Stromal cell of bone marrow (primary cell): ENCODE results near the gene EYS.

Experiments used
- DNase-seq: peaks from one replicate; pipeline ENCODE4 v3.0.0-alpha.2; 2012; ENCODE audit warnings: low read depth

The EYS gene

GRCh38 chr6:64949257-64949656 lies 757.8 kb downstream of the EYS start:
- DNase-seq: no peak

GRCh38 chr6:64948261-64948660 lies 758.8 kb downstream of the EYS start:
- no peak for DNase-seq

- DNase-seq: no peak
These were observed 761.6 kb downstream of the EYS start for GRCh38 chr6:64945450-64945849.

GRCh38 chr6:64932486-64932885 lies 774.5 kb downstream of the EYS start:
- no peak for DNase-seq

GRCh38 chr6:64930681-64931080 lies 776.3 kb downstream of the EYS start:
- no peak for DNase-seq

- DNase-seq: no peak
These were observed 781.0 kb downstream of the EYS start for GRCh38 chr6:64926051-64926450.

- no peak for DNase-seq
These were observed 786.8 kb downstream of the EYS start for GRCh38 chr6:64920257-64920656.

GRCh38 chr6:64914124-64914523 lies 792.9 kb downstream of the EYS start:
- DNase-seq: no peak

GRCh38 chr6:64912966-64913365 lies 794.1 kb downstream of the EYS start:
- DNase-seq: no peak

- no peak for DNase-seq
These were observed 798.9 kb downstream of the EYS start for GRCh38 chr6:64908104-64908503.

- DNase-seq: no peak
These were observed 802.4 kb downstream of the EYS start for GRCh38 chr6:64904616-64905015.

GRCh38 chr6:64902596-64902995 lies 804.4 kb downstream of the EYS start:
- DNase-seq: no peak

GRCh38 chr6:64896939-64897338 lies 810.1 kb downstream of the EYS start:
- DNase-seq: no peak

GRCh38 chr6:64895945-64896344 lies 811.1 kb downstream of the EYS start:
- no peak for DNase-seq

- DNase-seq: no peak
These were observed 816.4 kb downstream of the EYS start for GRCh38 chr6:64890609-64891008.

GRCh38 chr6:64889144-64889543 lies 817.9 kb downstream of the EYS start:
- DNase-seq: no peak

- DNase-seq: no peak
These were observed 832.2 kb downstream of the EYS start for GRCh38 chr6:64874776-64875175.

GRCh38 chr6:64872633-64873032 lies 834.4 kb downstream of the EYS start:
- no peak for DNase-seq

GRCh38 chr6:64861039-64861651 lies 845.9 kb downstream of the EYS start:
- no peak for DNase-seq

GRCh38 chr6:64860203-64860602 lies 846.8 kb downstream of the EYS start:
- no peak for DNase-seq

GRCh38 chr6:64850121-64850520 lies 856.9 kb downstream of the EYS start:
- no peak for DNase-seq

GRCh38 chr6:64848467-64848866 lies 858.6 kb downstream of the EYS start:
- no peak for DNase-seq

GRCh38 chr6:64847396-64847795 lies 859.6 kb downstream of the EYS start:
- no peak for DNase-seq

GRCh38 chr6:64838726-64839125 lies 868.3 kb downstream of the EYS start:
- no peak for DNase-seq

- DNase-seq: no peak
These were observed 875.3 kb downstream of the EYS start for GRCh38 chr6:64831680-64832079.
